Measurements from ENCODE around the gene DUOX1.

The DUOX1 gene

DNA sequence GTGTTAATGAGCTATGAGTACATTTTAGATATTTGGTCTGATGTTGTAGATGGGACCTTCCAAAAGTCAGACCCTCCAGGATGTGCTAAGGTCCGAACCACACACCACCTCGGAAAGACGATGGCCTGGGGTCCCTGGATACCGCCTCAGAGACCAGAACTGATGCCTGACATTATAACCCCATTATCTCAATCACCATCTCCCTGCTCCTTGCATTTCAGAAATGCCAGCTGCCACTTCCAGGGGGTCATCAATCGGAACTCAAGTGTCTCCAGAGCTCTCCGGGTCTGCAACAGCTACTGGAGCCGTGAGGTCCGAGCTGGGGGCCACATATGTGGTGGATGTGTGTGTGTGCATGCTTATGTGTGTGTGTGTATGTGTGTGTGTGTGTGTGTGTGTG, 7.9 kb downstream of the DUOX1 start:
- DNase-seq (ENCODE audit: low read depth): no peak
- TF ChIP-seq, protein P1, sequence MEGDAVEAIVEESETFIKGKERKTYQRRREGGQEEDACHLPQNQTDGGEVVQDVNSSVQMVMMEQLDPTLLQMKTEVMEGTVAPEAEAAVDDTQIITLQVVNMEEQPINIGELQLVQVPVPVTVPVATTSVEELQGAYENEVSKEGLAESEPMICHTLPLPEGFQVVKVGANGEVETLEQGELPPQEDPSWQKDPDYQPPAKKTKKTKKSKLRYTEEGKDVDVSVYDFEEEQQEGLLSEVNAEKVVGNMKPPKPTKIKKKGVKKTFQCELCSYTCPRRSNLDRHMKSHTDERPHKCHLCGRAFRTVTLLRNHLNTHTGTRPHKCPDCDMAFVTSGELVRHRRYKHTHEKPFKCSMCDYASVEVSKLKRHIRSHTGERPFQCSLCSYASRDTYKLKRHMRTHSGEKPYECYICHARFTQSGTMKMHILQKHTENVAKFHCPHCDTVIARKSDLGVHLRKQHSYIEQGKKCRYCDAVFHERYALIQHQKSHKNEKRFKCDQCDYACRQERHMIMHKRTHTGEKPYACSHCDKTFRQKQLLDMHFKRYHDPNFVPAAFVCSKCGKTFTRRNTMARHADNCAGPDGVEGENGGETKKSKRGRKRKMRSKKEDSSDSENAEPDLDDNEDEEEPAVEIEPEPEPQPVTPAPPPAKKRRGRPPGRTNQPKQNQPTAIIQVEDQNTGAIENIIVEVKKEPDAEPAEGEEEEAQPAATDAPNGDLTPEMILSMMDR (IDR thresholded peaks at IDR 0.05; ENCODE audit: insufficient read depth, low read depth, low read length, missing control alignments): no peak
- no peak overlapping the region for H3K4me3 ChIP-seq (ENCODE audit: low read length)

DNA sequence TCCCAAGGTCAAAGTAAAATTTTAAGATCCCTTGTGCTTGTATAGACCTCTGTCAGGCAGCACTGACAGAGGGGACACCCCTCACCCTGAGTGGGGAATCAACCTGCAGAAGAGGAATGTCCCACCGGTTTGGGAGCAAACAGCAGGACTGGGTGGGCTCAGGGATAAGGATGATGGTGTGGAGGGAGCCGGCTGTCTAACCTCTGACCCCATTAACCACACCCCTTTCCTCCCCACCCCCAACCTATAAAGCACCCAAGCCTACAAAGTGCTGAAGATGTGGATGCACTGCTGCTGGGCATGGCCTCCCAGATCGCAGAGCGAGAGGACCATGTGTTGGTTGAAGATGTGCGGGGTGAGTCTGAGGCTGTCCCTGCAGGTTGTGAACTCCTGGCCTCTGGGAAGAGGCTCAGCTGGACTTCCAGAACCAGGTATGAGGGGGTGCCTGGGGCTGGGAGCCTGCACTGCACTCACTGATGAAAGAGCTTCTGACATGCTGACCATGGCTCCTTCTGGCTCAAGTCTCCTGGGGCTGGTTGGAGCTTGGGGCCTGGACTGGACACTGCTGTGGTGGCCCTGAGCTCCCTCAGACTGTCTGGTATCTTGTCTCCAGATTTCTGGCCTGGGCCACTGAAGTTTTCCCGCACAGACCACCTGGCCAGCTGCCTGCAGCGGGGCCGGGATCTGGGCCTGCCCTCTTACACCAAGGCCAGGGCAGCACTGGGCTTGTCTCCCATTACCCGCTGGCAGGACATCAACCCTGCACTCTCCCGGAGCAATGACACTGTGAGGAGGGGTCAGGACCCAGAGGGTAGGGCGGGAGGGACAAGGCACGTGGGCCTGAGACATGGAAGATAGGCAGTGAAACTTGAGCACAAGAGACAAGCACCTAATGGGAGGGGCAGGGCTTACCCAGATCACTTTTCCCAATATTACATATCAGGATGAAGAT, 9.3 kb downstream of the DUOX1 start:
- DNase-seq (ENCODE audit: low read depth): no peak
- TF ChIP-seq, protein P1 (IDR thresholded peaks at IDR 0.05; ENCODE audit: insufficient read depth, low read depth, low read length, missing control alignments): no peak
- H3K4me3 ChIP-seq (ENCODE audit: low read length): no peak overlapping the region

DNA sequence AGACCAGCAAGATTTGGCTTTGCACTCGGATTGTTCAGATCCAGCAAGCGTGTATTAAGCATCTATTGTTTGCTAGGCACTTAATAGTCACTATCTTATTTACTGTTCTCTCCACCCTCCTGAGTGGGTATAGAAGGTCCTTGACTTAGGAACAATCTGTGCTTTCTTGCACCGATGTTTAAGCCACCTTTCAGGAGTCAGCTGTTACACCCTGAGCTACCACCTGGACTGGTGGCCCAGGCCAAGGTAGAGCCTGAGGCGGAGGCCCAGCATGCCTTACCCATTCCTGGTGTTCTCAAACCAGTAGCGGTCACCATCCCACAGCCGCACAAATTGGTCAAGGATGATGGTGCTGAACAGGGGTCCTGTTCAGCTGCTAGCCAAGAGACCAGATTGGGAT, 10.0 kb downstream of the DUOX1 start:
- TF ChIP-seq, protein P1 (IDR thresholded peaks at IDR 0.05; ENCODE audit: insufficient read depth, low read depth, low read length, missing control alignments): no peak
- no peak overlapping the region for H3K4me3 ChIP-seq (ENCODE audit: low read length)
- no peak for DNase-seq (ENCODE audit: low read depth)

DNA sequence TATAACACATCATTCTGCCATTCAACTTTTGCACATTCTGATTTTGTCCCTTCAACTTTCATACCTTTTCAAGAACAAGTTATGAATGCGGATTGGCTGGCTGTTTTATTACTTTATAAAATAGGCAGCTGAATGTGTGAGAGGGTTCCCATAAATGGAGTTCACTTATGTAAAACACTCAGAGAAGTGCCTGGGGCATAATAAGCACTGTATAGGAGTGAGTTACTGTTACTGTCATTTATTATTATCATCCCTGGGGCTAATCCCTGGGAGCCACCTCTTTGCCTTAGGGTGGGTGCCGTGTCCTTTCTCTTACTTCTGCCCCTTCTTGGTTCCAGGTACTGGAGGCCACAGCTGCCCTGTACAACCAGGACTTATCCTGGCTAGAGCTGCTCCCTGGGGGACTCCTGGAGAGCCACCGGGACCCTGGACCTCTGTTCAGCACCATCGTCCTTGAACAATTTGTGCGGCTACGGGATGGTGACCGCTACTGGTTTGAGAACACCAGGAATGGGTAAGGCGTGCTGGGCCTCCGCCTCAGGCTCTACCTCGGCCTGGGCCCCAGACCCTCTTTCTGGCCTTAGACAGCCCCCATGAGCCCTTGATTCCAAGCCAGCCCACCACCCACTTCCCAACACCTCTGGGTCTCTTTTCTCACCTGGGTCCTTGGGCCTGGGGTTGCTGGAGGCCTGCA, 10.9 kb downstream of the DUOX1 start:
- no peak for DNase-seq (ENCODE audit: low read depth)
- TF ChIP-seq, protein P1 (IDR thresholded peaks at IDR 0.05; ENCODE audit: insufficient read depth, low read depth, low read length, missing control alignments): no peak
- no peak overlapping the region for H3K4me3 ChIP-seq (ENCODE audit: low read length)

DNA sequence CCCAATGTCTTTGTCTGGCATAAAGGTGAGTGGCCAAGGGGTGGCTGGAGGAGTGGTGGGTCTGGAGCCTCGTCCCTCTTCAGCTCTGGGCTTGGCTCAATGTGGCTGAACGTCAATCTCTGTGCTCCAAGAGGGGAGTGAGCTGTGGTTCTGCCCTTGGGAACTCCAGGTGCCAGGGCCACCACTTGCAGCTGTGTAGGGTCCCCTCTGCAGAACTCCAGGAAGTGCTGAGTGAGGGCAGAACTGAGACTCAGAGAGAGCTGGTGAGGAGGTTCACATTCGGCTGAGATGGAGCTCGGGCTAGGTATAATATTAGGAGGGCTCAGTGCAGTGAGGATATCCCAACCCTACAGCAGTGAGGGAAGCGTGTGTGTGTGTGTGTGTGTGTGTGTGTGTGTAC, 11.6 kb downstream of the DUOX1 start:
- TF ChIP-seq, protein P1 (IDR thresholded peaks at IDR 0.05; ENCODE audit: insufficient read depth, low read depth, low read length, missing control alignments): no peak
- no peak for DNase-seq (ENCODE audit: low read depth)
- H3K4me3 ChIP-seq (ENCODE audit: low read length): no peak overlapping the region

DNA sequence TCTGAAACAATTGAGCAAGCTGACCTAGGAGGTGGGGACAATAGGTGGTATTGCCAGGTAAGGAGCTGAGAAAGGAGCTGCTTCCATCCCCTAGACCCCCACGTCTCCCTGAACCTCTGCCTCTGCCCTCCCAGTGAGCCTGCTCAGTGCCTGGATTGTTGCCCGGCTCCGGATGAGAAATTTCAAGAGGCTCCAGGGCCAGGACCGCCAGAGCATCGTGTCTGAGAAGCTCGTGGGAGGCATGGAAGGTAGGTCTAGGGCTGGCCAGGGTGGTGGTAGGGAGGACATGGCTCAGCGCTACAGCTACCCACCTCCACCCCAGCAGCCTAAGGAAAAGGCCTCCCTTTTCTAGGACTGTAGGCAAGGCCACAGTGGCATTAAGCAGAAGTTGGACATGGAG, 13.3 kb downstream of the DUOX1 start:
- DNase-seq (ENCODE audit: low read depth): no peak
- TF ChIP-seq, protein P1 (IDR thresholded peaks at IDR 0.05; ENCODE audit: insufficient read depth, low read depth, low read length, missing control alignments): no peak

More for the DNA sequence above, 13.3 kb downstream of the DUOX1 start:
- H3K4me3 ChIP-seq (ENCODE audit: low read length): no peak overlapping the region

Data from epithelial cell of esophagus (primary cell).